ENCODE results near the gene POC1A. TPM values are rescaled to one million over a fixed set of nuclear protein-coding genes. Genes with fewer than 3 reads are reported as not detected.

The POC1A gene
- total and polyA plus RNA-seq, 9 of the 15 experiments (the other 6 are each of a cell fraction or from before 2014, with no cell fraction given): 7.2 to 17.5 (median 12.1) TPM

DNA sequence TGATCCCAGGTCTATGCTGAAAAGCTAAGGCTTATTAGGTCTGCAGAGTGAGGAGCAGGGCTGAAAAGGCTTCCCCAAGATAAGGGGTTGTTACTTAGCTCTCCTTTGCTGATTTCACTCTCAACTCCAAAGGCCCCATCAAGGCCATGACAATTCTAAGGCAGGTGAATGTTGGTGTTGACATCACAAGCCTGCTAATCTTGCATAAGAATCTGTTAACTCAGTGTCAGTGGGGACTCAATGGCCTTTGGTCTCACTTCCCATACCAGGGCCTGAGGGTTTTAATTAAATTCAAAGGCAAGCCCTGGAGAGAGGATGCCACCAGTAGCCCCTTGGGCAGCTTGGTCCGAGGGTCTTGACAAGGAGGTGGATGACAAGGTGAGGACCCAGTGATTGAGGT is 34.3 kb upstream of the POC1A start:
- intact Hi-C loops (cut with micrococcal nuclease) (no loop called here), in situ Hi-C loops (cut with MboI) (no loop called here)
- FAIRE-seq (peak; percentile 65), ATAC-seq (peak; percentile 47), DNase-seq (ENCODE audit: extremely low read depth in 1 of 4, low spot score in 3 of 4) (peak in 1 of 4 experiments; percentile 30)
- Histone ChIP-seq H3K27ac (ENCODE audit: extremely low read depth, low read depth, low read length) (no peak overlapping the region), H4K20me1 (replicated peaks; ENCODE audit: control insufficient read depth, insufficient read depth, low read length) (0 out of 2 replicates have a peak, but pooled peaks cover 6% of the 10 kb centered on the region), H2AFZ (ENCODE audit: low read depth, low read length) (no peak overlapping the region), H3K27me3 (ENCODE audit: control insufficient read depth in 2 of 2, insufficient read depth in 2 of 2, low read length in 2 of 2) (no peaks in the 10 kb centered on the region), H3K79me2 (ENCODE audit: control insufficient read depth, insufficient read depth, low read length) (no peaks in the 10 kb centered on the region), H3K9me1 (ENCODE audit: control insufficient read depth, insufficient read depth, low read length) (peaks cover 9% of the 10 kb centered on the region), H3K9ac (ENCODE audit: insufficient read depth in 1 of 2, low read depth in 2 of 2, low read length in 2 of 2) (peak overlapping the region in 1 of 2 experiments; percentile 22; a peak in 1 of 4 replicates), H3K4me3 (no peak overlapping the region), H3K9me3 (replicated peaks; ENCODE audit: control insufficient read depth, insufficient read depth, low read depth, low read length) (no peaks in the 10 kb centered on the region), H3K36me3 (ENCODE audit: control insufficient read depth, insufficient read depth, low read length) (no peaks in the 10 kb centered on the region), H3K4me2 (ENCODE audit: insufficient read depth, low read length) (peak overlapping the region; percentile 36; the same call in 1 of the 2 replicates), H3K4me1 (replicated peaks in 1 of 2; ENCODE audit: control insufficient read depth in 2 of 2, insufficient read depth in 2 of 2, low read length in 2 of 2) (peaks cover 35 to 42% of the 10 kb centered on the region in 2 experiments)
- CTCF ChIA-PET (ENCODE audit: low intra/inter-chr PET ratio): no interaction called here
- 27% methylated on average over 1 of the region's 1 CpG for WGBS (ENCODE audit: insufficient coverage, low coverage, missing lambda C conversion rate)
- POLR2A ChIA-PET: interaction anchor here (0.5 to 1.3 kb wide), 4 partner anchors 8 to 193 kb away, joined by 3 to 4 read pairs (median 4); partner anchors contain the start of gene RPL29
- no TSS peak for BruUV-seq (replicated peaks)
- TF ChIP-seq CBFA2T3 (IDR thresholded peaks at IDR 0.05) (0 out of 2 replicates have a peak, but pooled peaks have one; percentile 13), GTF2F1 (IDR thresholded peaks at IDR 0.05; ENCODE audit: low read depth, low read length) (no peak), TRIM28 (IDR thresholded peaks at IDR 0.05) (no peak), ILF3 (IDR thresholded peaks at IDR 0.05; ENCODE audit: borderline replicate concordance) (no peak), ARID4B (CRISPR knock-in tag; IDR thresholded peaks at IDR 0.05) (no peak), ZBTB33 (CRISPR knock-in tag; IDR thresholded peaks at IDR 0.05) (no peak), TCF3 (CRISPR knock-in tag; IDR thresholded peaks at IDR 0.05) (0 out of 2 replicates have a peak, but pooled peaks have one; percentile 17), FOXA3 (CRISPR knock-in tag; conservative IDR thresholded peaks at IDR 0.05 in 1 of 2, IDR thresholded peaks at IDR 0.05 in 1 of 2) (no peak), RBM39 (optimal IDR thresholded peaks at IDR 0.05; ENCODE audit: low read depth, low read length) (no peak), KAT7 (CRISPR knock-in tag; IDR thresholded peaks at IDR 0.05; ENCODE audit: borderline replicate concordance) (0 out of 2 replicates have a peak, but pooled peaks have one; percentile 13), RBM25 (IDR thresholded peaks at IDR 0.05; ENCODE audit: low read depth, low read length, severe bottlenecking) (no peak), HMGN3 (IDR thresholded peaks at IDR 0.05; ENCODE audit: borderline replicate concordance, extremely low read depth, insufficient read length, low read depth, low read length) (no peak), JUNB (CRISPR knock-in tag; conservative IDR thresholded peaks at IDR 0.05) (no peak)
- TF ChIP-seq, protein P1, sequence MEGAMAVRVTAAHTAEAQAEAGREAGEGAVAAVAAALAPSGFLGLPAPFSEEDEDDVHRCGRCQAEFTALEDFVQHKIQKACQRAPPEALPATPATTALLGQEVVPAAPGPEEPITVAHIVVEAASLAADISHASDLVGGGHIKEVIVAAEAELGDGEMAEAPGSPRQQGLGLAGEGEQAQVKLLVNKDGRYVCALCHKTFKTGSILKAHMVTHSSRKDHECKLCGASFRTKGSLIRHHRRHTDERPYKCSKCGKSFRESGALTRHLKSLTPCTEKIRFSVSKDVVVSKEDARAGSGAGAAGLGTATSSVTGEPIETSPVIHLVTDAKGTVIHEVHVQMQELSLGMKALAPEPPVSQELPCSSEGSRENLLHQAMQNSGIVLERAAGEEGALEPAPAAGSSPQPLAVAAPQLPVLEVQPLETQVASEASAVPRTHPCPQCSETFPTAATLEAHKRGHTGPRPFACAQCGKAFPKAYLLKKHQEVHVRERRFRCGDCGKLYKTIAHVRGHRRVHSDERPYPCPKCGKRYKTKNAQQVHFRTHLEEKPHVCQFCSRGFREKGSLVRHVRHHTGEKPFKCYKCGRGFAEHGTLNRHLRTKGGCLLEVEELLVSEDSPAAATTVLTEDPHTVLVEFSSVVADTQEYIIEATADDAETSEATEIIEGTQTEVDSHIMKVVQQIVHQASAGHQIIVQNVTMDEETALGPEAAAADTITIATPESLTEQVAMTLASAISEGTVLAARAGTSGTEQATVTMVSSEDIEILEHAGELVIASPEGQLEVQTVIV (CRISPR knock-in tag; IDR thresholded peaks at IDR 0.05; ENCODE audit: borderline replicate concordance): no peak

Measured in K562 (cell line).